A549 treated with RU486 at 1 μM for 4 hours (cell line): ENCODE data around the gene RNF19B. TPM values are rescaled to one million over a fixed set of nuclear protein-coding genes. Genes with fewer than 3 reads are reported as not detected.

Source experiments
- total RNA-seq: library from RNA; stranded (reverse); fragments of 200-300 nt; extraction: Qiagen RNA extraction; gene quantifications from 5 replicates; pipeline ENCODE4 v1.2.3, GENCODE V29; 2022; ENCODE audit warnings: low read depth

RNF19B gene, protein sequence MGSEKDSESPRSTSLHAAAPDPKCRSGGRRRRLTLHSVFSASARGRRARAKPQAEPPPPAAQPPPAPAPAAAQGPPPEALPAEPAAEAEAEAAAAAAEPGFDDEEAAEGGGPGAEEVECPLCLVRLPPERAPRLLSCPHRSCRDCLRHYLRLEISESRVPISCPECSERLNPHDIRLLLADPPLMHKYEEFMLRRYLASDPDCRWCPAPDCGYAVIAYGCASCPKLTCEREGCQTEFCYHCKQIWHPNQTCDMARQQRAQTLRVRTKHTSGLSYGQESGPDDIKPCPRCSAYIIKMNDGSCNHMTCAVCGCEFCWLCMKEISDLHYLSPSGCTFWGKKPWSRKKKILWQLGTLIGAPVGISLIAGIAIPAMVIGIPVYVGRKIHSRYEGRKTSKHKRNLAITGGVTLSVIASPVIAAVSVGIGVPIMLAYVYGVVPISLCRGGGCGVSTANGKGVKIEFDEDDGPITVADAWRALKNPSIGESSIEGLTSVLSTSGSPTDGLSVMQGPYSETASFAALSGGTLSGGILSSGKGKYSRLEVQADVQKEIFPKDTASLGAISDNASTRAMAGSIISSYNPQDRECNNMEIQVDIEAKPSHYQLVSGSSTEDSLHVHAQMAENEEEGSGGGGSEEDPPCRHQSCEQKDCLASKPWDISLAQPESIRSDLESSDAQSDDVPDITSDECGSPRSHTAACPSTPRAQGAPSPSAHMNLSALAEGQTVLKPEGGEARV
- 18.9 to 24.1 TPM (median 23.2 TPM) in 5 replicates for total RNA-seq

GRCh38 chr1:32964461-32965250 lies at the start of gene RNF19B:
Gene RNF19B (minus strand): TSS chr1:32964809. CDS start chr1:32964685, 124 bp downstream.

GRCh38 chr1:32900956-32901822 lies 63.4 kb downstream of the RNF19B start, which contains the start of gene TMEM54:
Gene TMEM54 (minus strand): TSS chr1:32901389. CDS start chr1:32901238, 151 bp downstream.

Other genes with a start within 250 kb of the RNF19B start
- gene YARS1, start 147.5 kb downstream of the RNF19B start, total RNA-seq = 66.3 to 99.1 TPM (median 79.8 TPM) in 5 replicates
- gene S100PBP, start 147.2 kb downstream of the RNF19B start, total RNA-seq = 13.3 to 16.3 TPM (median 14.2 TPM) in 5 replicates
- 0.38 to 0.95 TPM (median 0.76 TPM) in 5 replicates for gene FNDC5, start 93.9 kb downstream of the RNF19B start, total RNA-seq
- 0.17 to 0.64 TPM (median 0.32 TPM) in 4 of 5 replicates, not detected in the other for gene HPCA, start 78.3 kb downstream of the RNF19B start, total RNA-seq
- gene TMEM54, start 63.4 kb downstream of the RNF19B start, total RNA-seq = 27.6 to 46.9 TPM (median 41.7 TPM) in 5 replicates
- 148 to 164 TPM (median 156 TPM) in 5 replicates for gene AK2, start 72.1 kb upstream of the RNF19B start, total RNA-seq
- 0.45 to 1.2 TPM (median 0.77 TPM) in 5 replicates for gene AZIN2, start 116.3 kb upstream of the RNF19B start, total RNA-seq
- gene TRIM62, start 217.2 kb upstream of the RNF19B start, total RNA-seq = 1.8 to 2.6 TPM (median 2.4 TPM) in 5 replicates